SU-DHL-6 (cell line): Measurements from ENCODE around the gene C14orf132.

Experiments
- H2AFZ ChIP-seq: fragments of 200-600 bp; sonication (generic); 2 replicates; pipeline ENCODE4 v1.6.1; 2014; ENCODE audit warnings: low read depth, mild to moderate bottlenecking, moderate library complexity, mixed read lengths, antibody characterized with exemption, low read length; ENCODE audit not compliant: severe bottlenecking
- H3F3A ChIP-seq: fragments of 200-600 bp; shearing (Covaris generic); 2 replicates; pipeline ENCODE4 v1.6.0; 2016; ENCODE audit warnings: antibody characterized with exemption, mild to moderate bottlenecking; ENCODE audit not compliant: insufficient read depth
- H3K27ac ChIP-seq: fragments of 200-600 bp; sonication (generic); 2 replicates; pipeline ENCODE4 v1.5.1; 2016; ENCODE audit warnings: low read depth, mild to moderate bottlenecking, low read length, moderate library complexity, mixed read lengths
- H3K27me3 ChIP-seq: fragments of 200-600 bp; sonication (generic), shearing (Covaris generic); 2 replicates; pipeline ENCODE4 v1.6.0; 2014; ENCODE audit warnings: mild to moderate bottlenecking, low read length
- H3K36me3 ChIP-seq: fragments of 200-600 bp; sonication (generic); 2 replicates; pipeline ENCODE4 v1.6.1; 2014; ENCODE audit warnings: mild to moderate bottlenecking, low read length, mixed read lengths
- H3K4me2 ChIP-seq: fragments of 300-600, 200-600 bp; shearing (Covaris generic), sonication (generic); 2 replicates; pipeline ENCODE4 v1.6.0; 2014; ENCODE audit warnings: low read length, low read depth, mild to moderate bottlenecking; ENCODE audit not compliant: poor library complexity, severe bottlenecking
- H3K4me3 ChIP-seq: fragments of 200-600 bp; sonication (generic); 2 replicates; pipeline ENCODE4 v1.5.1; 2014; ENCODE audit warnings: antibody characterized with exemption, low read length, mild to moderate bottlenecking, mixed read lengths; ENCODE audit not compliant: insufficient read depth, poor library complexity, severe bottlenecking
- H3K79me2 ChIP-seq: fragments of 200-600 bp; sonication (generic); 2 replicates; pipeline ENCODE4 v1.6.1; 2014; ENCODE audit warnings: mild to moderate bottlenecking, low read length, moderate library complexity; ENCODE audit not compliant: insufficient read depth
- H3K9ac ChIP-seq: fragments of 200-600 bp; sonication (generic); 2 replicates; pipeline ENCODE4 v1.7.0; 2014; ENCODE audit warnings: mild to moderate bottlenecking, low read length
- H3K9me2 ChIP-seq: fragments of 200-600 bp; sonication (generic); replicated peaks from 2 replicates; pipeline ENCODE4 v1.6.1; 2014; ENCODE audit warnings: low read length; ENCODE audit not compliant: insufficient read depth
- H3K9me3 ChIP-seq: fragments of 200-600 bp; sonication (generic); 2 replicates; pipeline ENCODE4 v1.6.1; 2014; ENCODE audit warnings: low read length, mixed read lengths; ENCODE audit not compliant: insufficient read depth
- H4K20me1 ChIP-seq: fragments of 200-600 bp; sonication (generic); 2 replicates; pipeline ENCODE4 v1.6.1; 2014; ENCODE audit warnings: low read depth, mild to moderate bottlenecking, antibody characterized with exemption, low read length, moderate library complexity, mixed read lengths
- CTCF ChIP-seq: fragments of 200-600 bp; sonication (generic); IDR thresholded peaks from one replicate; pipeline ENCODE4 v1.5.1; 2017; ENCODE audit warnings: antibody characterized with exemption, mild to moderate bottlenecking, low read length, moderate library complexity; ENCODE audit not compliant: insufficient read depth, poor library complexity, severe bottlenecking
- EZH2phosphoT487 ChIP-seq: fragments of 200-600 bp; sonication (generic), shearing (Covaris generic); conservative IDR thresholded peaks from 2 replicates; pipeline ENCODE4 v1.6.1; 2018; ENCODE audit warnings: mild to moderate bottlenecking, antibody characterized with exemption, low read length, moderate library complexity, mixed read lengths

Gene C14orf132

GRCh38 chr14:96121660-96122395 is 82.7 kb downstream of the C14orf132 start:
- Histone ChIP-seq H3F3A (no peaks in the 10 kb centered on the region), H3K4me2 (no peak overlapping the region), H3K4me3 (no peak overlapping the region), H3K27ac (no peak overlapping the region), H4K20me1 (no peaks in the 10 kb centered on the region), H2AFZ (no peak overlapping the region), H3K27me3 (no peaks in the 10 kb centered on the region), H3K9me3 (peaks cover 10% of the 10 kb centered on the region; the same call in 1 of the 2 replicates), H3K36me3 (no peaks in the 10 kb centered on the region), H3K79me2 (no peaks in the 10 kb centered on the region), H3K9me2 (no peaks in the 10 kb centered on the region), H3K9ac (no peak overlapping the region)
- no peak for TF ChIP-seq CTCF
- no peak for TF ChIP-seq EZH2phosphoT487

- H3K79me2 ChIP-seq = no peaks in the 10 kb centered on the region
- no peaks in the 10 kb centered on the region for H3K36me3 ChIP-seq
- H3K9me2 ChIP-seq = no peaks in the 10 kb centered on the region
- TF ChIP-seq EZH2phosphoT487 (no peak), CTCF (no peak)
- H4K20me1 ChIP-seq = no peaks in the 10 kb centered on the region
- no peak overlapping the region for H3K9ac ChIP-seq
- no peak overlapping the region for H3K4me2 ChIP-seq
- no peaks in the 10 kb centered on the region for H3K27me3 ChIP-seq
- no peak overlapping the region for H2AFZ ChIP-seq
- no peak overlapping the region for H3K4me3 ChIP-seq
- no peak overlapping the region for H3K27ac ChIP-seq
- H3F3A ChIP-seq = no peaks in the 10 kb centered on the region
- peaks cover 10% of the 10 kb centered on the region; the same call in 1 of the 2 replicates for H3K9me3 ChIP-seq
Observed at GRCh38 chr14:96122496-96122895, 83.3 kb downstream of the C14orf132 start.

- H3K9me2 ChIP-seq = no peaks in the 10 kb centered on the region
- no peak overlapping the region for H2AFZ ChIP-seq
- no peak overlapping the region for H3K27ac ChIP-seq
- no peaks in the 10 kb centered on the region for H4K20me1 ChIP-seq
- no peak overlapping the region for H3K4me3 ChIP-seq
- no peaks in the 10 kb centered on the region for H3F3A ChIP-seq
- TF ChIP-seq EZH2phosphoT487 = no peak
- TF ChIP-seq CTCF = no peak
- H3K4me2 ChIP-seq = no peak overlapping the region
- no peaks in the 10 kb centered on the region for H3K27me3 ChIP-seq
- no peak overlapping the region for H3K9ac ChIP-seq
- peaks cover 10% of the 10 kb centered on the region; the same call in 1 of the 2 replicates for H3K9me3 ChIP-seq
- H3K79me2 ChIP-seq = no peaks in the 10 kb centered on the region
- H3K36me3 ChIP-seq = no peaks in the 10 kb centered on the region
Observed at GRCh38 chr14:96125536-96125935, 86.4 kb downstream of the C14orf132 start.
